Measurements from ENCODE around the gene THSD7B.
"Not testable (repeated sequence)": the region's sequence is repeated elsewhere in the genome, so short reads cannot be mapped to it uniquely, and the experiment has no call there.

The THSD7B gene

GRCh38 chr2:137048455-137048854, 283.1 kb downstream of the THSD7B start:
- DNase-seq, result no peak

- DNase-seq, result no peak
Measured at GRCh38 chr2:137049518-137049917, 284.2 kb downstream of the THSD7B start.

- no peak for DNase-seq
Measured at GRCh38 chr2:137050949-137051348, 285.6 kb downstream of the THSD7B start.

GRCh38 chr2:137051778-137052398, 286.5 kb downstream of the THSD7B start:
- no peak for DNase-seq

- no peak for DNase-seq
Measured at GRCh38 chr2:137056704-137057103, 291.4 kb downstream of the THSD7B start.

- DNase-seq, result not testable (repeated sequence)
Measured at GRCh38 chr2:137076111-137076765, 310.9 kb downstream of the THSD7B start.

GRCh38 chr2:137091704-137092103, 326.4 kb downstream of the THSD7B start:
- DNase-seq, result no peak

GRCh38 chr2:137093116-137093515, 327.8 kb downstream of the THSD7B start:
- no peak for DNase-seq

GRCh38 chr2:137096187-137096586, 330.8 kb downstream of the THSD7B start:
- DNase-seq, result no peak

GRCh38 chr2:137096693-137097092, 331.3 kb downstream of the THSD7B start:
- DNase-seq, result no peak

GRCh38 chr2:137101814-137102213, 336.5 kb downstream of the THSD7B start:
- DNase-seq, result not testable (repeated sequence)

- no peak for DNase-seq
Measured at GRCh38 chr2:137107904-137108303, 342.6 kb downstream of the THSD7B start.

- no peak for DNase-seq
Measured at GRCh38 chr2:137111896-137112295, 346.6 kb downstream of the THSD7B start.

GRCh38 chr2:137115081-137115794, 349.9 kb downstream of the THSD7B start:
- DNase-seq, result no peak

- DNase-seq, result no peak
Measured at GRCh38 chr2:137115795-137116089, 350.4 kb downstream of the THSD7B start.

- no peak for DNase-seq
Measured at GRCh38 chr2:137117385-137117784, 352.0 kb downstream of the THSD7B start.

GRCh38 chr2:137118140-137118539, 352.8 kb downstream of the THSD7B start:
- no peak for DNase-seq

GRCh38 chr2:137123226-137123625, 357.9 kb downstream of the THSD7B start:
- no peak for DNase-seq

- no peak for DNase-seq
Measured at GRCh38 chr2:137133225-137133624, 367.9 kb downstream of the THSD7B start.

- no peak for DNase-seq
Measured at GRCh38 chr2:137138263-137138662, 372.9 kb downstream of the THSD7B start.

- DNase-seq, result no peak
Measured at GRCh38 chr2:137151731-137152130, 386.4 kb downstream of the THSD7B start.

GRCh38 chr2:137154946-137155345, 389.6 kb downstream of the THSD7B start:
- no peak for DNase-seq

GRCh38 chr2:137155356-137156104, 390.2 kb downstream of the THSD7B start:
- no peak for DNase-seq
